Measurements from ENCODE around the gene FFAR2.
"Not testable (repeated sequence)": the region's sequence is repeated elsewhere in the genome, so short reads cannot be mapped to it uniquely, and the experiment has no call there.

Gene FFAR2

GRCh38 chr19:35447606-35448469, at the start of gene FFAR2:
Gene FFAR2 (plus strand): TSS chr19:35448257. CDS start chr19:35449715, 1,458 bp downstream.
- H3K27me3 ChIP-seq (ENCODE audit: control insufficient read depth, insufficient read depth, low read length): peaks cover 4% of the 10 kb centered on the region; the same call in 1 of the 2 replicates
- no peak within 1 kb of the TSS for H3K9ac ChIP-seq (ENCODE audit: low read length)
- H3K27ac ChIP-seq (ENCODE audit: low read depth, low read length): no peak within 1 kb of the TSS
- no peak within 1 kb of the TSS for H3K4me3 ChIP-seq (ENCODE audit: low read depth, low read length)
- H3K4me1 ChIP-seq (ENCODE audit: control insufficient read depth, insufficient read depth, low read length): 0 out of 2 replicates have a peak, but pooled peaks cover 4% of the 10 kb centered on the region
- H3K9me3 ChIP-seq (ENCODE audit: control insufficient read depth, insufficient read depth, low read depth, low read length): no peaks in the 10 kb centered on the region
- no peaks in the 10 kb centered on the region for H3K36me3 ChIP-seq (ENCODE audit: control insufficient read depth, insufficient read depth, low read length)

GRCh38 chr19:35398570-35398969, 49.5 kb upstream of the FFAR2 start:
- no peaks in the 10 kb centered on the region for H3K9me3 ChIP-seq (ENCODE audit: control insufficient read depth, insufficient read depth, low read depth, low read length)
- H3K9ac ChIP-seq (ENCODE audit: low read length): no peak overlapping the region
- no peaks in the 10 kb centered on the region for H3K36me3 ChIP-seq (ENCODE audit: control insufficient read depth, insufficient read depth, low read length)
- 0 out of 2 replicates have a peak, but pooled peaks cover 3% of the 10 kb centered on the region for H3K4me1 ChIP-seq (ENCODE audit: control insufficient read depth, insufficient read depth, low read length)
- no peak overlapping the region for H3K27ac ChIP-seq (ENCODE audit: low read depth, low read length)
- H3K27me3 ChIP-seq (ENCODE audit: control insufficient read depth, insufficient read depth, low read length): no peaks in the 10 kb centered on the region
- H3K4me3 ChIP-seq (ENCODE audit: low read depth, low read length): no peak overlapping the region

DNA sequence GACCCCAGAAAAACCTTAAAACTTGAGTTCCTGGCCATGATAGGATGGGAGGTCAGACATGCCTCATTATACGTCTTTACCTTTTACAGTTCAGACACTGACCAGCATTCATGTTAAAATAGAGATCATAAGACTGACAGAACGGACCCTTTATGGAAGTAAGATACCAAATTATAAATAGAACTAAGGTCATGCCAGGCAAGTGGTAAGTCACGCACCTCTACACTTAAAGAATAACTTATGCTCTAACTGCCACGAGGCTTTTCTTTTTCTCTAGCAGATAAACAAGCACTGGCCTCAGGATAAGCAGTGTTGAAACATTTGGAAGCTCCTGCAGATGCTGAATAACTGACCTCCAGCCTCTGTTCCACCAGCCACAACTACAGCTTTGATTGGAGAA, 48.8 kb upstream of the FFAR2 start:
- Histone ChIP-seq H3K9ac (ENCODE audit: low read length) (no peak overlapping the region), H3K9me3 (ENCODE audit: control insufficient read depth, insufficient read depth, low read depth, low read length) (no peaks in the 10 kb centered on the region), H3K4me3 (ENCODE audit: low read depth, low read length) (no peak overlapping the region), H3K27me3 (ENCODE audit: control insufficient read depth, insufficient read depth, low read length) (no peaks in the 10 kb centered on the region), H3K4me1 (ENCODE audit: control insufficient read depth, insufficient read depth, low read length) (0 out of 2 replicates have a peak, but pooled peaks cover 3% of the 10 kb centered on the region), H3K27ac (ENCODE audit: low read depth, low read length) (no peak overlapping the region), H3K36me3 (ENCODE audit: control insufficient read depth, insufficient read depth, low read length) (no peaks in the 10 kb centered on the region)

DNA sequence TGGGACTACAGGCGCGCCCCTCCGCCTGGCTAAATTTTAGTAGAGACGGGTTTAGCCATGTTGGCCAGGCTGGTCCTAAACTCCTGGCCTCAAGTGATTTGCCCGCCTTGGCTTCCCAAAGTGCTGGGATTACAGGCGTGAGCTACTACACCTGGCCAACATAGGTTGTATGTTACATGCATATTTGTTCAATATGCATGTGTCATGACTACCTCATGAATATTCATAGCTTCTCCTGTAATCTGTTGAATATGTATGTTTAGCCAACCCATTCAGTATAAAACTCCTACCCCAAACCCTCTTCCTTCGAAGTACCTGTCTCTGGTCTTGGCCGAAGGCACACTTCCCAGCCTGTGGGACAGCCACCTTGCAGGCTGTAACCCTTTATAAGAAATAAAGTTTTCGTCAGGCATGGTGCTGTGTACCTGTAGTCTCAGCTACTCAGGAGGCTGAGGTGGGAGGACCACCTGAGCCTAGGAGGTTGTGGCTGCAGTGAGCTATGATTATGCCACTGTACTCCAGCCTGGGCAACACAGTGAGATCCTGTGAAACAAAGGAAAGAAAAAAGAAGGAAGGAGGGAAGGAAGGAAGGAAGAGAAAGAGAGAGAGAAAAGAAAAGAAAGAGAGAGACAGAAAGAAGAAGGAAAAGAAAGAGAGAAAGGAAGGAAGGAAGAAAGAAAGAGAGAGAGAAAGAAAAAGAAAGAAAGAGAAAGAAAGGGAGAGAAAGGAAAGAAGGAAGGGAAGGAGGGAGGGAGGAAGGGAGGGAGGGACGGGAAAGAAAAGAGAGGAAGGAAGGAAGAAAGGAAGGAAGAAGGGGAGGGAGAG, 47.9 kb upstream of the FFAR2 start:
- H3K27ac ChIP-seq (ENCODE audit: low read depth, low read length): no peak overlapping the region
- no peak overlapping the region for H3K4me3 ChIP-seq (ENCODE audit: low read depth, low read length)
- H3K4me1 ChIP-seq (ENCODE audit: control insufficient read depth, insufficient read depth, low read length): 0 out of 2 replicates have a peak, but pooled peaks cover 3% of the 10 kb centered on the region
- no peaks in the 10 kb centered on the region for H3K27me3 ChIP-seq (ENCODE audit: control insufficient read depth, insufficient read depth, low read length)
- H3K9me3 ChIP-seq (ENCODE audit: control insufficient read depth, insufficient read depth, low read depth, low read length): no peaks in the 10 kb centered on the region
- no peak overlapping the region for H3K9ac ChIP-seq (ENCODE audit: low read length)
- no peaks in the 10 kb centered on the region for H3K36me3 ChIP-seq (ENCODE audit: control insufficient read depth, insufficient read depth, low read length)

DNA sequence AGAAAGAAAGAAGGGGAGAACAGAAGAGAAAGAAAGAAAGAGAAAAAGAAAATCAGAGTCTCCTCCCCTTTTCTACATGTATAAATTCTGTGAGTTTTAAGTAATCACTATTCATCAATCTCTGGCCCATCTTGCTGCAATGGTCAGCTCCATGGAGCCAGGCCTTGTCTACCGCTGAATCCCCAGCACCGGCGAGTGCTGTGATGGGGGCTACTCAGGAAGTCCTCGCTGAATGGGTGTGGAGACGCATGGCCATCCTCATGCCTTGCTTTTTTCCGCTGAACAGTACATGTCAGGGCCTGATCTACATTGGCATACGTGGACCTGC, 47.3 kb upstream of the FFAR2 start:
- H3K27ac ChIP-seq (ENCODE audit: low read depth, low read length): no peak overlapping the region
- 0 out of 2 replicates have a peak, but pooled peaks cover 3% of the 10 kb centered on the region for H3K4me1 ChIP-seq (ENCODE audit: control insufficient read depth, insufficient read depth, low read length)
- H3K27me3 ChIP-seq (ENCODE audit: control insufficient read depth, insufficient read depth, low read length): no peaks in the 10 kb centered on the region
- no peaks in the 10 kb centered on the region for H3K9me3 ChIP-seq (ENCODE audit: control insufficient read depth, insufficient read depth, low read depth, low read length)
- no peak overlapping the region for H3K4me3 ChIP-seq (ENCODE audit: low read depth, low read length)
- no peaks in the 10 kb centered on the region for H3K36me3 ChIP-seq (ENCODE audit: control insufficient read depth, insufficient read depth, low read length)
- no peak overlapping the region for H3K9ac ChIP-seq (ENCODE audit: low read length)

GRCh38 chr19:35401416-35401815, 46.6 kb upstream of the FFAR2 start:
- H3K4me3 ChIP-seq (ENCODE audit: low read depth, low read length); H3K27ac ChIP-seq (ENCODE audit: low read depth, low read length); H3K36me3 ChIP-seq (ENCODE audit: control insufficient read depth, insufficient read depth, low read length); H3K9me3 ChIP-seq (ENCODE audit: control insufficient read depth, insufficient read depth, low read depth, low read length); H3K4me1 ChIP-seq (ENCODE audit: control insufficient read depth, insufficient read depth, low read length); H3K27me3 ChIP-seq (ENCODE audit: control insufficient read depth, insufficient read depth, low read length); H3K9ac ChIP-seq (ENCODE audit: low read length): not testable (repeated sequence)

GRCh38 chr19:35403116-35403760, 44.8 kb upstream of the FFAR2 start:
- no peak overlapping the region for H3K9ac ChIP-seq (ENCODE audit: low read length)
- no peaks in the 10 kb centered on the region for H3K27me3 ChIP-seq (ENCODE audit: control insufficient read depth, insufficient read depth, low read length)
- H3K4me1 ChIP-seq (ENCODE audit: control insufficient read depth, insufficient read depth, low read length): no peaks in the 10 kb centered on the region
- no peaks in the 10 kb centered on the region for H3K9me3 ChIP-seq (ENCODE audit: control insufficient read depth, insufficient read depth, low read depth, low read length)
- H3K4me3 ChIP-seq (ENCODE audit: low read depth, low read length): no peak overlapping the region
- no peak overlapping the region for H3K27ac ChIP-seq (ENCODE audit: low read depth, low read length)
- no peaks in the 10 kb centered on the region for H3K36me3 ChIP-seq (ENCODE audit: control insufficient read depth, insufficient read depth, low read length)

- H3K27ac ChIP-seq (ENCODE audit: low read depth, low read length): no peak overlapping the region
- H3K4me1 ChIP-seq (ENCODE audit: control insufficient read depth, insufficient read depth, low read length): no peaks in the 10 kb centered on the region
- H3K4me3 ChIP-seq (ENCODE audit: low read depth, low read length): no peak overlapping the region
- no peaks in the 10 kb centered on the region for H3K27me3 ChIP-seq (ENCODE audit: control insufficient read depth, insufficient read depth, low read length)
- H3K9me3 ChIP-seq (ENCODE audit: control insufficient read depth, insufficient read depth, low read depth, low read length): no peaks in the 10 kb centered on the region
- H3K36me3 ChIP-seq (ENCODE audit: control insufficient read depth, insufficient read depth, low read length): no peaks in the 10 kb centered on the region
- H3K9ac ChIP-seq (ENCODE audit: low read length): no peak overlapping the region
Observed at GRCh38 chr19:35404879-35405622, 43.0 kb upstream of the FFAR2 start.

- Histone ChIP-seq H3K36me3 (ENCODE audit: control insufficient read depth, insufficient read depth, low read length) (no peaks in the 10 kb centered on the region), H3K27ac (ENCODE audit: low read depth, low read length) (no peak overlapping the region), H3K9me3 (ENCODE audit: control insufficient read depth, insufficient read depth, low read depth, low read length) (no peaks in the 10 kb centered on the region), H3K9ac (ENCODE audit: low read length) (no peak overlapping the region), H3K4me3 (ENCODE audit: low read depth, low read length) (no peak overlapping the region), H3K4me1 (ENCODE audit: control insufficient read depth, insufficient read depth, low read length) (no peaks in the 10 kb centered on the region), H3K27me3 (ENCODE audit: control insufficient read depth, insufficient read depth, low read length) (no peaks in the 10 kb centered on the region)
Observed at GRCh38 chr19:35407619-35408018, 40.4 kb upstream of the FFAR2 start.

- Histone ChIP-seq H3K27me3 (ENCODE audit: control insufficient read depth, insufficient read depth, low read length) (no peaks in the 10 kb centered on the region), H3K36me3 (ENCODE audit: control insufficient read depth, insufficient read depth, low read length) (no peaks in the 10 kb centered on the region), H3K4me1 (ENCODE audit: control insufficient read depth, insufficient read depth, low read length) (no peaks in the 10 kb centered on the region), H3K9ac (ENCODE audit: low read length) (no peak overlapping the region), H3K9me3 (ENCODE audit: control insufficient read depth, insufficient read depth, low read depth, low read length) (no peaks in the 10 kb centered on the region), H3K4me3 (ENCODE audit: low read depth, low read length) (no peak overlapping the region), H3K27ac (ENCODE audit: low read depth, low read length) (no peak overlapping the region)
Observed at GRCh38 chr19:35408284-35409171, 39.5 kb upstream of the FFAR2 start.
